Fibroblast of the aortic adventitia (primary cell): ENCODE data around the gene LHFPL2. TPM values are rescaled to one million over a fixed set of nuclear protein-coding genes. Genes with fewer than 3 reads are reported as not detected.

Experiments
- DNase-seq: peaks from one replicate; pipeline ENCODE4 v3.0.0-alpha.2; 2010; ENCODE audit warnings: low read depth
- H3K4me3 ChIP-seq: 2 replicates; pipeline ENCODE4 v1.5.1; 2011; ENCODE audit warnings: low read depth, mild to moderate bottlenecking, control low read depth, low read length, moderate library complexity
- total RNA-seq: library from RNA; depleted of rRNA; stranded (reverse); fragments of >200 nt; gene quantifications from 2 replicates; pipeline ENCODE4 v1.2.3, GENCODE V29; 2012; ENCODE audit warnings: low replicate concordance
- TF ChIP-seq, protein P1 (sequence below): IDR thresholded peaks from 2 replicates; pipeline ENCODE4 v1.5.1; 2011; ENCODE audit warnings: mild to moderate bottlenecking, low read length, control low read depth, inconsistent platforms; ENCODE audit not compliant: insufficient read depth

LHFPL2 gene
- total RNA-seq, 1 donor, result 81.2 TPM

DNA sequence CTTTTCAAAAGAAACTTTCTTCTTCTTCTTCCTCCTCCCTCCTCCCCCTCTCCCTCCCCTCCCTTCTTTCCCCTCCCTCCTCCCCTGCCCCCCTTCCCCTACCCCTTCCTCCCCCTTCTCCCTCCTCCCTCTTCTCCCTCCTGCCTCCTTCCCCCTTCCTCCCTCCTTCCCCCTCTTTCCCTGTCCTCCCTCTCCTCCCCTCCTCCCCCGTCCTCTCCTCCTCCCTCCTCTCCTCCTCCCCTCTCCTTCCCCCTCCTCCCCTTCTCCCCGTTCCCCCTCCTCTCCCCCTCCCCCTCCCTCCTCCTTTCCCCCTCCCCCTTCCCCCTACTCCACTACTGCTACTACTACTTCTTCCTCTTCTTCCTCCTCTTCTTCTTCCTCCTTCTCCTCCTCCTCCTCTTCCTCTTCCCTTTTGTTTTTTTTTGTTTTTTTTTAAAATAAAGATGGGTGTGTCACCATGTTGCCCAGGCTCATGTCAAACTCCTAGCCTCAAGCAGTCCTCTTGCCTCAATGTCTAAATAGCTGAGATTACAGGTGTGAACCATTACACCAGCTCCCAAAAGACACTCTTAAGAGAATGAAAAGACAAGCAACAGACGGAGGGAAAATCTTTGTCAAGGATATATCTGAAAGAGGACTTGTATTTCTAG is 200.7 kb downstream of the LHFPL2 start:
- TF ChIP-seq, protein P1, sequence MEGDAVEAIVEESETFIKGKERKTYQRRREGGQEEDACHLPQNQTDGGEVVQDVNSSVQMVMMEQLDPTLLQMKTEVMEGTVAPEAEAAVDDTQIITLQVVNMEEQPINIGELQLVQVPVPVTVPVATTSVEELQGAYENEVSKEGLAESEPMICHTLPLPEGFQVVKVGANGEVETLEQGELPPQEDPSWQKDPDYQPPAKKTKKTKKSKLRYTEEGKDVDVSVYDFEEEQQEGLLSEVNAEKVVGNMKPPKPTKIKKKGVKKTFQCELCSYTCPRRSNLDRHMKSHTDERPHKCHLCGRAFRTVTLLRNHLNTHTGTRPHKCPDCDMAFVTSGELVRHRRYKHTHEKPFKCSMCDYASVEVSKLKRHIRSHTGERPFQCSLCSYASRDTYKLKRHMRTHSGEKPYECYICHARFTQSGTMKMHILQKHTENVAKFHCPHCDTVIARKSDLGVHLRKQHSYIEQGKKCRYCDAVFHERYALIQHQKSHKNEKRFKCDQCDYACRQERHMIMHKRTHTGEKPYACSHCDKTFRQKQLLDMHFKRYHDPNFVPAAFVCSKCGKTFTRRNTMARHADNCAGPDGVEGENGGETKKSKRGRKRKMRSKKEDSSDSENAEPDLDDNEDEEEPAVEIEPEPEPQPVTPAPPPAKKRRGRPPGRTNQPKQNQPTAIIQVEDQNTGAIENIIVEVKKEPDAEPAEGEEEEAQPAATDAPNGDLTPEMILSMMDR, result no peak
- H3K4me3 ChIP-seq, result no peak overlapping the region
- no peak for DNase-seq
